Liver (tissue), 2 donors: Measurements from ENCODE around the gene DISC1.
"Not testable (repeated sequence)": the region's sequence is repeated elsewhere in the genome, so short reads cannot be mapped to it uniquely, and the experiment has no call there.

Source experiments
- REST ChIP-seq: IDR thresholded peaks from 2 replicates; pipeline ENCODE4 v1.6.1; 2016; ENCODE audit warnings: antibody characterized with exemption, mild to moderate bottlenecking
- TF ChIP-seq, protein P1 (sequence below): fragments of 150-350 bp; IDR thresholded peaks from 2 replicates; pipeline ENCODE4 v1.5.1; 2017; ENCODE audit warnings: improper control_type of control experiment, low read depth, low read length; ENCODE audit not compliant: missing input control
- donor health status: healthy.

GRCh38 chr1:231907310-231907709 is 280.7 kb downstream of the DISC1 start:
- not testable (repeated sequence) for TF ChIP-seq REST
- TF ChIP-seq, protein P1, sequence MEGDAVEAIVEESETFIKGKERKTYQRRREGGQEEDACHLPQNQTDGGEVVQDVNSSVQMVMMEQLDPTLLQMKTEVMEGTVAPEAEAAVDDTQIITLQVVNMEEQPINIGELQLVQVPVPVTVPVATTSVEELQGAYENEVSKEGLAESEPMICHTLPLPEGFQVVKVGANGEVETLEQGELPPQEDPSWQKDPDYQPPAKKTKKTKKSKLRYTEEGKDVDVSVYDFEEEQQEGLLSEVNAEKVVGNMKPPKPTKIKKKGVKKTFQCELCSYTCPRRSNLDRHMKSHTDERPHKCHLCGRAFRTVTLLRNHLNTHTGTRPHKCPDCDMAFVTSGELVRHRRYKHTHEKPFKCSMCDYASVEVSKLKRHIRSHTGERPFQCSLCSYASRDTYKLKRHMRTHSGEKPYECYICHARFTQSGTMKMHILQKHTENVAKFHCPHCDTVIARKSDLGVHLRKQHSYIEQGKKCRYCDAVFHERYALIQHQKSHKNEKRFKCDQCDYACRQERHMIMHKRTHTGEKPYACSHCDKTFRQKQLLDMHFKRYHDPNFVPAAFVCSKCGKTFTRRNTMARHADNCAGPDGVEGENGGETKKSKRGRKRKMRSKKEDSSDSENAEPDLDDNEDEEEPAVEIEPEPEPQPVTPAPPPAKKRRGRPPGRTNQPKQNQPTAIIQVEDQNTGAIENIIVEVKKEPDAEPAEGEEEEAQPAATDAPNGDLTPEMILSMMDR = not testable (repeated sequence)
